HG02642 (cell line): ENCODE data around the gene GLCCI1.
A peak's percentile ranks its signal among the peaks of the same experiment; 100 is the strongest.

ENCODE experiments used
- ATAC-seq: cut with Tn5 transposase; IDR thresholded peaks from one replicate; pipeline ENCODE4 v1.9.1; 2021; ENCODE audit warnings: mild to moderate bottlenecking; ENCODE audit not compliant: unreplicated experiment, poor library complexity

GLCCI1 gene

DNA sequence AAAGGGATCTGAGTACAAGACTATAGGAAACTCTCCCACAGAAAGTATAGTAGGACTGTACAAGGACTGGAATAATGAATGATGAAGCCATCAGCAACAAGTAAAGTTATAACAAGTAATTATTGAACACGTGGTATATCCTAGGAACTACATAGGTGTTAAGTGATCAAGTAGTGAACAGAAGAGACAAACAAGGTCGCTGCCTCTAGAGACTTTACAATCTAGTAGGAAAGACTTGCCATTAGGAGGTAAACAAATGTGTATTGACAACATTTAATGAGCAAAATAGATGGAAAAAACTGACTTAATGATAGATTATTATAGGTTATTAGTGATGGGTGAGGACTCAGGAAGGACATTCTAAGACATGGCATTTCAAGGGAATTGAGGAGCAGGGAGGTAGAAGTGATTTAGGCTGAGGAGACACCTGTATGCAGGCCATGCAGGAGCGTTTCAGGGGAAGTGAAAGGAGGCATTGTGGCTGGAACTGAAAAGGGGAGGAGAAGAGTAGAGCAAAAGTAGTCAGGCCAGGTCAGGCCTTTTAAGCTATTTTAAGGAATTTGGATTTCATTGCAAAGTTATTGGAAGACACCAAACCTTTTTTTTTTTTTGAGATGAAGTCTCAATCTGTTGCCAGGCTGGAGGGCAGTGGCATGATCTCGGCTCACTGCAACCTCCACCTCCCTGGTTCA lies 8.5 kb upstream of the GLCCI1 start:
- peak; percentile 90 for ATAC-seq

DNA sequence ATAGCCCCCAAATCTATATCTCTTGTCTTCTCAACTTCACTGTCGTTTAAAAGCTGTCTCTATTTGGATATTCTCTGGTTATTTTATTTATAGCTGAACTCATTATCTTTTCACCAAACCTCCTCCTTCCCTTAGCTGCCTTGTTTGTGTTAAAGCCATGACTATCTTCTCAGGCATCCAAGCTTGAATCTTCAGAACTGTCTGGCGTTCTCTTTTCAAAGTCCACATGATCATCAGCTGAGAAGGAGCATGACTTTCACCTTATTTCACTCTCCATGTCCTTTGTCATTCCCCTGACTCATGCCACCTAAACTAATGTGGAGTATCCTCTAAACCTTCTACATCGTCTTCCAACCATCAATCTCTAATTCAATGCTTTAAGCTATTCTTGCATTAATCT lies 5.7 kb upstream of the GLCCI1 start:
- ATAC-seq, result no peak

DNA sequence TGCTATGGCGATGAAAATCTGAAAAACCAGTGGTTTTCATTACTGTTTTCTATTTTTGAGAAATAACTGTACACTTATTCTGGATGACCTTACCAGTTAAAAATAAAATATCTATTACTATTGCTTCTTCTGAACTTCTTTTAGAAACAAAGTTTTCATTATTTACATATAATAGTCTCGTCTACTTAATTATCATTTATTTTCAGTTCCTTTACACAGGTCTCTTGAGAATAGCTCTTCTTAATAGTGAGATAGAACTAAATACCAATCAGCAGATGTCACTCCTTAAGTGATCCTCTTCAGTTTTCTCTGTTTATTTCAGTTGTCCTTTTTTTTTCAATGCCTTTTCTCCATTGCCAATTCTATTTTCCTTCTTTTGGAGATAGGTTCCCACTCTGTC lies 4.3 kb upstream of the GLCCI1 start:
- no peak for ATAC-seq

DNA sequence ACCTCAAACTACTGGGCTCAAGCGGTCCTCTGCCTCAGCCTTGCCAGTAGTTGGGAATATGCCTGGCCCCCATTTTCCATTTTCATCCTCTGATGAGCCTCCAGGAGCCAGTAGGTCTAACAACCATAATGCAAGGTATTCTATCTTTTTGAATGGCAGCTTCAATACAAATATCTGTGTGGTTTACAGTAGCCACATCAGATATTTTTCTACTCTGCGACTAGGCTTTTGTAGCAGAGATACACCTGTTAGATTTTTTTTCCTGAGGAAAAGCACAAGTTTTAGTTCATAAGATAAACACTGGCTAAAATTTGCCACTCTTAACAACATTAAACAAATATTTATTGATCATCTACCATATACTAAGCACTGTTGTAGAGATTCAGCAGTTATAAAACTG lies 3.9 kb upstream of the GLCCI1 start:
- ATAC-seq, result no peak

DNA sequence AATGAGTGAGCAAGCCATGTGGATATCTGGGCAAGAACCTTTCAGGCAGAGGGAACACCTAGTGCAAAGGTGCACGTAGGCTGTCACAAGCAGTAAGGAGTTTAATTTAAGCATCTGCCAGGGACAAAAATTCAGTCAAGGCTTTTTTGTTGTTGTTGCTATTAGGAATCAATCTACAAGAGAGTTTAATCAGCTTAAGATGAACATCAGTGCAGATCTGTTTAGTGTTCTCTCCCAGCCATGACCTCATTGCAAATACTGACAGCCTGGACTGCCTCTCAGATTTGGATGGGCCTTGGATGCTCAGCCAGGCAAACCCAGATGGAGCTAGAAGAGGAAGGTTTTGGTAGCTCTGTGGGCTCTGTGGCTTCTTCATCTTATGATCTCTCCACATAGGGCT lies 3.3 kb upstream of the GLCCI1 start:
- ATAC-seq, result no peak

DNA sequence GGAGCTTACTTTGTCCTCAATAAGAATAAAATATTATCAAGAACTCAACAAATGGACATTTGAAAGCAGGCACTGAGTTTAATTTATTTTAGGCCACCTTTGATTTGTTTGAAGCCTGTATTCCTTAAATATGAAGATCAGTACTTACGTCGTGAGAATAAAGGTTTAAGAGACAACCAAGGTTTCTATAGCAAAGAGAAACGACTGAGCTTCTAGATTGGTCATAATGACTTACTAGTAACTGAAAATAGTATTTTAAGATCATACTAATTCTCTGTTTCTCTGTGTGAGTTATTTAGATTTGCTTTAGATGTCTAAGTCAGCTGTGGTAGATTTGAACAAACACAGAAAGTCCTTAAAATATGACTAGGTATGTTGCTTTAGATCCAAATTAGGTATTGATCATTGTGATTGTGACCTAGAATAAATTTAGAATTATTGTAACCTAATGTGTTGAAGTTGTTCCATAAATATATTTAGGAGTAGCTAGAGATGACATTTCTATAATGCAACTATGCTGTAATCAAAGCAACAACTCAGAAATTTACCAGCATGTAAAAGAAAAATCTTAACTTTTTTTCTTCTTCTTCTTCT lies 2.4 kb upstream of the GLCCI1 start:
- ATAC-seq, result no peak

DNA sequence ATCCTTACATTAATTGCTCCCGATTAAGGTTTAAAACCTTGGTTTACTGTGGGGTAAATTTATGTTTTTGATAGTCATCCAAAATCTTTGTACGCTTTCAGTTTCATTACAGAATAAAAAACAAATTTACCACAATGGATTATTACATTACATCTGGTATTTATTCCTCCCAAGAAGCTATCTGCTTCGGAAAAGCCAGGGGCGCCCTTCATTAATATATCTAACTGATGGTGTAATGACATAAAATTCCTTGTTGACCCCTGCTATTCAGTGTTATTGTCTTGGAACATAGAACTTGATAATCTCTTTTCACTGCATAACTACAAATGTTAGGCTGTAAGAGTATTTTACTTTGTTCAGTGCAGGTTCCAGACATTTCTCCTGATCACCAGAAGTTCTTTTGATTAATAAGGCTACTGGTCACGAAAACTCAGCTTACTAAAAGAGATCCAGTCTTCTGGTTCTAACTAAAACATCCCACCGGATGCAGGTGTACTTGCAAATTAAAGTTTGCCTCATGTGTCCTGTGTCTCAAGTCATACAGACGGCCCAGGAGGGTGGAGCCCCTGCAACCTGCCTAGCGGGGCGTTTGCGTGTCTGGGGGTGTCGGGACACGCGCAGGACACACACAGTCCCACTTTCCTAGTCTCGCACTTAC lies 581 bp upstream of the GLCCI1 start:
- ATAC-seq, result no peak

DNA sequence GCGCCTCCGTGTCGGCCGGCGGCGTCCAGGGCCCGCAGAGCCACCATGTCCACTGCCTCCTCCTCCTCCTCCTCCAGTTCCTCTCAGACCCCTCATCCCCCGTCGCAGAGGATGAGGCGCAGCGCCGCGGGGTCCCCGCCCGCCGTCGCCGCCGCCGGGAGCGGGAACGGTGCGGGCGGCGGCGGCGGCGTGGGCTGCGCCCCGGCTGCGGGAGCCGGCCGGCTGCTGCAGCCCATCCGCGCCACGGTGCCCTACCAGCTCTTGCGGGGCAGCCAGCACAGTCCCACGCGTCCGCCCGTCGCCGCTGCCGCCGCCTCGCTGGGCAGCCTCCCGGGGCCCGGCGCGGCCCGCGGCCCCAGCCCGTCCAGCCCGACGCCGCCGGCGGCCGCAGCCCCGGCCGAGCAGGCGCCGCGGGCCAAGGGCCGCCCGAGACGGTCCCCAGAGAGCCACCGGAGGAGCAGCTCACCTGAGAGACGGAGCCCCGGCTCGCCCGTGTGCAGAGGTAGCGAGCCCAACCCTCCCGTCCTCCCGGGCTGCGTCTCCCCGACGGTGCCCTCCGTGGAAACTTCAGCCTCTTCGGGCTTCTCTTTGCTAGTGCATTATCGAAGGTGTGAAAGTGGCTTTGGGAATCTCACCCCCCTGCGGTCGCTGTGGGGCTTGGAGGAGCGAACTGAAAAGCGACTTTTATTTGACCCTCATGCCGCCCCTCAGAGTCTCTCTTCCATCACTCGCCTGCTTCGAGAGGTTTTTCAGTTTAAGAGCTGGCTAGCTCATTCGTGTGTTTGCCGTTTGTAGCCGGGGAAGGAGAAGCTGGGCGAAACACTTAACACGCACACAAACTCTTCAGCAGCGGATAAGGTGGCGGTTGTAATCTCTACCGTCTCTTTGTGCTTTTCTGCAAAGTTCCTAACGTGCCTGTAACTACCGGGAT lies 975 bp downstream of the GLCCI1 start:
- peak; percentile 4 for ATAC-seq

DNA sequence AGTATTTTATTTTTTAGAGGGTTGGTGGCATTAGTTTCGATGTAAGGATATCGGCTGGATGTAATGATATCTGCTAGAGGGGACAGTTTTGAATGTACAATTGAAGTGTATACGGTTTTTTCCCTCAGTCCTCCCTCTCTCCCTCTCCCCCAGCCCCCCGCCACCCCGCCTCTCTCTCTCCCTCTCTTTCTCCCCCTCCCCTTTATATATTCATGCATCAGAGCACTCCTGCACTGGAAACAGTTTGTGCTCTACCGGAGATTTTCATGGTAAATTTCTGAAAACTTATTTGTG lies 1.6 kb downstream of the GLCCI1 start:
- no peak for ATAC-seq

DNA sequence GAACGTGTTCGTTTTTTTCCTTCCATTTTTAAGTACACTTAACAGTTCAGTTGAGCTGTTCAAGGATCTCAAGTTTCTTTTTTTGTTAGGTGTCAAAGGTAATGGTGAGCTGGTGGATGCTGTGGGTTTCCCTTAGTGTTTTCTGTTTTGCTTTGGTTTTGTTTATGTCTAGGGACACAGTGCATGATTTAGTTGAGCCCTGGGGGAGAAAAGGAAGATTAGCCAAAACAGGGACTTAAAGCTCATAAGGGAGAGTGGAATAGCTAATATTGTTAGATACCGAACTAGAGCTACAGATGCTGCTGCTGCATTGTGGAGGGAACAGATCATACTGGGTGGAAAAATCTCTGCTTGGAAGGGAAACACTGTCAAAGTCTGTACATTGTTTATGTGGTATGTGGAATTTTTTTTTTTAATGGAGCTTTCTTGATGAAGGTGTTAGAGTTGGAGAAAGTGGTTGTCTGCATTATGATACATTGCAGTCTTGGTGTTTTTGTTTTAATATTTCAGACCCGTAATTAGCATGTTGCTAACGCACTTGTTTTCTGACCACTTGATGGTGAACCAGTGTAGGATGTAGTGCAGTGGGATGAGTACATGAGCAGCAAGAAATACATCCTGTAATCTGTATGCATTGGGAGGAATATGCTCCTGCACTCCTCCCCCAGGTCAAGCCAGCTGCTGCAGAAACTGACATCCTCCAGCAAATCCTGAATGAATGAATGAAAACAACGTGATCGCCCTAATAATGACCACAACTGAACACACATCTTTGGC lies 2.1 kb downstream of the GLCCI1 start:
- ATAC-seq, result no peak

DNA sequence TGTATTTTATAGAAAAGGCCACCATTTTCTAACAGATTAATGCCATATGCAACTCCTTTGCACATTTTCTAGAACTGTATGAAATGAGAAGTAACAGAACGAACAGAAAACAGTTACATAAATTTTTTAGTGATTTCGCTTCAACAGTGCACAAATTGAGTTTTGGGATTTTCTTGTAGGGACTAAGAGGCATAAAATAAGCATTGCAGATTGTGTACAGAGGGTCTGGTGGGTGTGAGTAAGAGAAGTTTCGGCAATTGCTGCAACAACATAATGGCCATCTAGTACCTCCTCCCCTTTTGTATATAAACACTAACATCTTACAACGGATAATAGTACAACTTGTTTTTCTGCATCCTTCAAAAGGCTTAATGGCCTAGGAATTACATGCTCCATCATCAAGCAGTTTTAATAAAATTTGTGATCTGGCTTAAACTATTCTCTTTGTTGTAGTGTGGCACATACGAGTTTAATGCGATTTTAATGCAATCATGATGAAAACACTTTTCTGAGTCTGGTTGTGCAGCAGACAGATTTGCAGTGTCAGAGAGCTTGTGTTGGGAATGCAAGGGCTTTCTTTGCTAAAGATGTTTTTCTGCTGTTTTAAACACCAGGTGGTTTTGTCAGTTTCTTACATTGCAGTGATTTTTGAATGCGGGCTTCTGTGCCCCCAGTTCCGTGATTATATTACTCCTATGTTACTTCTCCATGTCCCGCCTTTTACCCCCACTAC lies 2.9 kb downstream of the GLCCI1 start:
- no peak for ATAC-seq

DNA sequence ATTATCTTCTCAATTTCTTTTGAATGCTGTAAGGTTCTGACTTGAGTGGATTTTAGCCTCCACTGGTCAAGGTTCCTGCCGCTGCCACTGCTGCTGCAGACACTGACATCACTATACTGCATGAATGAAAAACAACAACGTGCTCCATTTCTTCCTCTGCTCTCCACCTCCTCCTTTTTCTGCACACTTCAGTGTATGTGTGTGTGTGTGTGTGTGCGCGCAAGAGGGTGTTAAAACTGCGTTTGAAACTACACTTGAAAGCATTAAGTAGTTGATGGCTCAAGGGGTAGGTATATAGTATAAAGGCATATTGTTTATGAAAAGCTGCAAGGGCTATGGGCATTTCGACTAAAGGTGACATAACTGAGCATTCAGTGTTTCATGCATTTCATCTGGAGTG lies 3.5 kb downstream of the GLCCI1 start:
- ATAC-seq, result no peak

DNA sequence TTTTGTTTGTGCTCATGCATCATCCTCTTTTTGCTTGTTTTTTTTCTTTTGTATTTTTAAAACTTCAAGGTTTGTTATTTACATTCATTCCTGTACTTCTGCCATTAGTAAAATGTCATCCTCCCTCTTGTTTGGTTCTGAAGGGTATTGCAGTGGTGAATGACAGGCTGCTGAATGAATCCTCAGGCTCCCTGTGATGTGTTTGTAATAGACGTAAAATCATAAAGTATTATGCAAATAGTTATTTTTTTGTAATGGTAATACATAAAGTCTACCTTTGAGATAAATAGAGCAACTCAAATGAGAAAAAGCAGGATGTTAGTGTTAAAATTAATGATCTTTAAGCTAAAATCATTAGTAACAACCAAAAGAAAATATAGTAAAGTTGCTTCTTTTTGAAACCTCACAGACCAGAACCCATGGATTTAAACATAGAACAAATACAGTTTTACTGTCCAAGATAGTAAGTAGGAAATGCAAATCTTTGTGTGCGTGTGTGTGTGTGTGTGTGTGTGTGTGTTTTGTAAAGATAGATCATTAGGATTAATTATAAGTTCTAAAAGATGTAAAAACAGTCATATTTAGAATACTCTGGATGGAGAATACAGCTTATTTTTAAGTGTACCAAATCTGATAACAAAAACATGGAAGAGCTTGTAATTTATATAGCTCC lies 4.5 kb downstream of the GLCCI1 start:
- ATAC-seq, result no peak

DNA sequence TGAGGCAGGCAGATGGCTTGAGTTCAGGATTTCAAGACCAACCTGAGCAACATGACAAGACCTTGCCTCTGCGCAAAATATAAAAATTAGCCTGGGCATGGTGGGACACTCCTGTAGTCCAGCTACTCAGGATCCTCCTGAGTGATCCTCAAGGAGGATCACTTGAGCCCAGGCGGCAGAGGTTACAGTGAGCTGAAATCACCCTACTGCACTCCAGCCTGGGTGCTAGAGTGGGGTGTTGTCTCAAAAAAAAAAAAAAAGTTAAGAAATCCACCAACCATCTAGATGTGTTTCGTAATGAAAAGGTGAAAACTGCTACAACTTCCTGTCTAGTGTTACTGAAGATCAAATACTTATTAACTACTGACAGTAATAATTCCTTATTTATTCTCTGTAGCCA lies 8.1 kb downstream of the GLCCI1 start:
- no peak for ATAC-seq

DNA sequence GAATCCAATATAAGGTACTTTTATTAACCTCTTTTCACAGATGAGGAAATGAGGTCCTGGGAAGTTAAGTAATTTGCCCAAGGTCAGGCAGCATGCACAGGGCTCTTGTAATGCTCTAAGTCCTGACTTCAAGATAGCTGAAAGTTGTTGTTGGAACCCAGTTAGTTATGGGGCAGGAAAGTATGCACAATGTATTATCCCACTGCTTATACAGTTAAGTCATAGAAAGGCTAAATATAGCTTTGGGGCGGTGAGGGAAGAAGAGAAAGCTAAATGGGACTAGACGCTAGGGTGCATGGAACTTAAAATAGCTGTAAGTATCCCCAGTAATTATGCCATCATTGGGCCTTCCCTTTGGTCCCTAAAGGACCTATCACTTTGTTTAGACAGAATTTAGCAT lies 9.2 kb downstream of the GLCCI1 start:
- no peak for ATAC-seq

DNA sequence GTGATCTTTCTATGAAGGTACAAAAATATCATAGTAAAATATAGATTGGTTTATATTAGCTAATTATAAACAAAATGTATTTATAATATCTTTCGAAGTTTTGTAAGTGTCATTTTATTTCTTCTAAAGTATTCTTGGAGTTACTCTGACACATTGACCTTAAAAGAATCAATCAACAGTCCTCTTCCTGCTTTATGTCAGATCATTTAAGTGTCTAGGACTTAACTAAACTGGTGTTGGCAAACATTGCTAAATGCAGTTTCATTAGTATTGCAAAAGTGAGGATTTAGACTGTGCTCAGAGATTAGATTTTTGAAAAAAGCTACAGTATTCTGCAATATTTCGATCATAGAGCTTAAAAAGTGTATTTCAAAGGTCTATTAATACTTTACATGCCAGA lies 10.3 kb downstream of the GLCCI1 start:
- no peak for ATAC-seq

DNA sequence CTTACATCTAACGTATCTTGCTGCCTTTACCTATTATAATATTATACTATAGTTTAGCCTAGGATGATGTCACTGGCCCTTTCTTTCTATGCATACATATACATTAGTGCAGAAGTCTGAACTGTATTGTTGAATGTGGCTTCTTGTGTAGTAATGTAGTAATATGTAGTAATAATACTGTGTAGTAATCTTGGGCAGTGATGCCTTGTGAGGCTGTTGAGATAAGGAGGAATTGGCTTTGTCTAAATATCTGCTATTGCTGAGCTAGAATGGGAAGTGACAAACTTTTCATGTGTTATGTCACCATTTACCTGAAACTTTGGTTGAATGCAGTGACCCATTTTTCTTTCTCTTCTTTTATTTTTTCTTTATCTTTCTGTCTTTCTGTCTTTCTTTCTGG lies 11.0 kb downstream of the GLCCI1 start:
- no peak for ATAC-seq

DNA sequence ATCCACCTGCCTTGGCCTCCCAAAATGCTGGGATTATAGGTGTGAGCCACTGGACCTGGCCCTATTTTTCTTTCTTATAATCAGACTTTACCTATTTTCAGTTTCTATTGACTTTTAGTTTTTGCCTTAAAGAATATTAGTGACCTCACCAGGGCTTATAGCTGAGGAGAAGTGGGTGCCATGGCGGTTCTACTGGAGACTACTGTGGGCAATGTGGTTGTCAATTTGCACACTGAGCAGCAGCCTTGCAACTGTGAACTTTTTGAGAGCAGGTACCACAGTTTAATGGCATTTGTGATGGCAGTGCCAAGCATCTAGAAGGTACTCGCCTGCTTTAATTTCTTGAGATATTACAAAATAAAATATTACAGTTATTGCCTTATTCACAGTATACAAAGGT lies 11.5 kb downstream of the GLCCI1 start:
- ATAC-seq, result no peak

DNA sequence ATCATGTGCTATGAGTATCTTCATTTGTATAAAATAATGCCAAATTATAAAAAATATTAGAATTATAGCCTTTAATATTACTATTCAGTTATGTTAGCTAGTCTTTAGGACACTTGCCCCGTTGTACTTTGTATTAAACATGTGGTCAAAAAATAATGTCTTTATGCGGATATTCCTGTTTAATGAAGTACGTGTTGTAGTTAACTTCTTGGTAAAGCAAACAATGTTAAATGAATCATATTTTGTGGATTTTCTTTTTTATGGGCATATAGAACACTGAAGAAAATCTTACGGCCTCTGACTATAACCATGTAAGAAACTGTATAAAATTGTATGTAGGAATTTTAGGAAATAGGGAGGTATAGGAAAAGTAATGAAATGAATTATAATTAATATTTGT lies 14.3 kb downstream of the GLCCI1 start:
- no peak for ATAC-seq
